HG02943 (cell line): ENCODE measurements around the gene PRRT1.
A peak's percentile ranks its signal among the peaks of the same experiment; 100 is the strongest.
"Not testable (repeated sequence)": the region's sequence is repeated elsewhere in the genome, so short reads cannot be mapped to it uniquely, and the experiment has no call there.

Experiments used
- ATAC-seq: cut with Tn5 transposase; IDR thresholded peaks from one replicate; pipeline ENCODE4 v1.9.1; 2021; ENCODE audit warnings: mild to moderate bottlenecking, low read depth, moderate library complexity; ENCODE audit not compliant: unreplicated experiment

The PRRT1 gene

DNA sequence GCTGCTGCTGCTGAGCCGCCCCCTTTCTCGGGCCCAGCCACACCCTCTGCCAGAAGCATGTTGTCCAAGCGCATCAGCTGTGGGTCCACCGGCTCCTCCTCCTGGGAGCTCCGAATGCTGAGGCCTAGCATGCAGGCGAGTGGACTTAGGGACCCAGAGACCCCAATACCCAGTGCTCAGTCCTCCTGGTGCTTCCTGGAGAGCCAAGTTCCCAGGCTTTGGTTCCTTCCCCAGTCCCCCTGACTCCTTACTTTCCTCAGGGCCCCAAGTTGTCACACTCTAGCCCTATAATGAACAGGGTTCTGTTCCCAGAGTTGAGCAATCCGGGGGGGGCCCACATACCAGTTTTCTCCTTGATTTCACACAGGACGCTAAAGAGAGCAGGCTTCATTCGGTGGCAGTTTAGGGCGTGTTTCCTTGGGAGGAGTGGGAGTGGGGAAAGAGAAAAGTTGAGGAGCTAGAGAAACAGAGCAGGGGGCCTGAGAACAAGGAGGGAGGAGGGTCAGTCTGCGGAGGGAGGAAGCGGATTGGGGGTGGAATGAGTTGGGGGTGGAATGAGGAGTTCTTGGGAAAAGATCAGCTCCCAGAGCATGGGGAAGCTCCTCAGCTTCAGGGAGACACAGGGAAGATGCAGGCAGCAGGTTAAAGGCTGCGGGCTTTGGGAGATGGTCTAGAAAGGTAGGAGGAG is 36.8 kb upstream of the PRRT1 start:
- ATAC-seq, result no peak

DNA sequence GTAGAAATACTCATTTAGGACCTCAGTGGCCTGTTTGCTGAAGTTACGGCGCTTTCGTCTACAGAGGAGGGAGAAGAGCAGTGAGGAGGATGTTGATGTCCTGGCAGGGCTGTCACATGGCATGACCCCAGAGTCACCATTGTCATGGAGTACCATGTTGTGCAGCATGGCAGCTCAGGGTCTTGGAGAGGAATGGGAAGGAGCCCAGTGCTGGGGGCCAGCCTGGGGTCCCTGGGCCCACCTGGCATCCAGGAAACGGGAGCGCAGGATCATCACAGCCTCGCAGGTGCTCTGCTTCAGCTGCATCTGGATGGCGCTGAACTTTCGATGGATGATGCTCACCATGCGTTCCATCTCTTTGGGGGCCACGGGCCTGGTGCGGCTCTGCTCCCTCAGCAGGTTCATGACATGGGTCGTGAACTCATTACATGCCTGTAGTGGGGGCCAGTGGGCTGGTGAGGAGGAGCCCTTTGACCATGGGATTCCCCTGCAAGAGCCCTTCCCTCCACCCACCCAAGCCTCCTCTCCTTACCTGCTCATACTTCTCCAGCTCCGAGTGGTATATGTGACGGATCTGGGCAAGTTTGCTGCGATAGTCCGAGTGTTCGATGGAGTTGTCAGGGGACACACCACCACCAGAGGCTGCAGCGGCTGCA is 36.1 kb upstream of the PRRT1 start:
- ATAC-seq, result not testable (repeated sequence)

DNA sequence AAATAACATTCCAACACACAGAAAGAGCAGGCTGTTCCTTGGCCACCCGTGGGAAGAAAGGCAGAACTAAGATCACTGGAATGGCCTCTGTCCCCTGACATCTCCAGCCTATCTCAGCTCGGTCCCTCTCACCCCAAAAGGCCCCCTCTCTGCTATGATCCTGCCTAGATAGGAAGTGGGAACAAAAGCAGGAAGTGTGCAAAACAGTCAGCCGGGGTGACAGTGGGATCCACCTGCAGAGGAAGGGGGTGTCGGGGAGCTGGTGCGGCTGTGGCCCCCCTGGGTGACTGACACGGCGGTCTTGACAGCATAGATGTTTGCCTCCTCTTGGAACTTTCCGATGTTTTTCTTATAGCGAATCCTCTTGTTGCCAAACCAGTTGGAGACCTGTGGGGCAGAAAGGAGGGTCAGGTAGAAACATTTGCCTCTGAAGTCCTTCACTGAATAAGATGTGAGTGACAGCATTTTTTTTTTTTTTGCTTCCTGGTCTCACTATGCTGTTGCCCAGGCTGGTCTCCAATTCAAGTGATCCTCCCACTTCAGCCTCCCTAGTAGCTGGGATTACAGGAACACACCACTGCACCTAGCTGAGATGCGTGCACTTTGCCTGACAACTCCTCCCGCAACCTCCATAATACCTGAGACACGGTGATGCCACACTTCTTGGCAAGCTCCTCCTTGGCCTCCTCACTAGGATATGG is 35.4 kb upstream of the PRRT1 start:
- no peak for ATAC-seq

DNA sequence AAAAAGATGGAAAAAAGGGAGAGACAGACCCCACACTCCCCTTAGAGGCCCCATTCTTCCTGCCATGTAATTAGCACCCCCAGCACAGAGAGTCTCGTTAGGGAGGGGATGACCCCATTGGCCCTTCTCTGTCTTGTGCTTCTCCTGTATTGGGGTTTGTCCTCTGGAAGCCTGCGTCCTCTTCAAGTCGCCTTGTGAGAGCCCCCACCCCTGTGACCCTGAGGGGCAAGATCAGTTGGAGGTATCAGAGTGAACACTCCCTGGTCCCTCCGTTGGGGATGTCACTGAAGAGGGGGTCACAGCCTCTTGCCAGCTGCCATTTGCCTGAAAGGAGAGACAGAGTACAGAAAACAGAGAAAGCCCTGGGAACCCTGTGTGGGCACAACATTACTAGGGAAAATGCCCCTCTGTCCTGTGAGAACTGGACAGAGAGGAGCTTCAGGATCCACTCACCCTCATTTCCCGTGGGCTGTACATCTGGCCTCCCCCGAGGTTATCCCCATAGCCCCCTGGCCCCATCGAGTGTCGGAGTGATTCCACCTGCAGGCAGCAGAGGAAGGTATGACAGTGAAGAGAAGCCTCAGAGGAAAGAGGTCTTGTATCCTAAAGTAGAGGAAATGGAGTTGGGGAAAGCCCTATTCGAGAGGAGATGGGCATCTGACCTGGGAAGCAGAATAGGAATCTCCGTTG is 34.6 kb upstream of the PRRT1 start:
- ATAC-seq, result not testable (repeated sequence)

DNA sequence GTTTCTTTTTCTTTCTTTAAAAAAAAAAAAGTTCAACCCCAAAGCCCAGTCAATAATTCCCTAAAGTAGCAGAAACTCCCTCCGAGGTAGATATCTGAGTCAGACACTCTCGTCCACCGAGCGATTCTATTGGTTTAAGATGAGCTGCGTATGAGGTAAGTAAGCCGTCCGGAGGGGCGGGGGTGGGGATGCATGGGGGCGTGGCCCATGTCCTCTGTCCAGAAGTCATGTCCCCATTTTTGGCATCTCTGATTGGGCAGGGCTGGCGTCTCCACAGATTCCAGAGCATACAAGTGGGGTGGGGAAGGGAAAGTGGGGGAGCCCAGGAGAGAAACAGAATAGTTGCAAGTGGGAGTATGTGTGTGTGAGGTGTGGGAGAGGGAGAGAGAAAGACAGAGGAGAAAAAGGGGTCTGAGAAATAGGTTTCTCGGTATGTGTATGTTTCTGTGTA is 34.0 kb upstream of the PRRT1 start:
- not testable (repeated sequence) for ATAC-seq

DNA sequence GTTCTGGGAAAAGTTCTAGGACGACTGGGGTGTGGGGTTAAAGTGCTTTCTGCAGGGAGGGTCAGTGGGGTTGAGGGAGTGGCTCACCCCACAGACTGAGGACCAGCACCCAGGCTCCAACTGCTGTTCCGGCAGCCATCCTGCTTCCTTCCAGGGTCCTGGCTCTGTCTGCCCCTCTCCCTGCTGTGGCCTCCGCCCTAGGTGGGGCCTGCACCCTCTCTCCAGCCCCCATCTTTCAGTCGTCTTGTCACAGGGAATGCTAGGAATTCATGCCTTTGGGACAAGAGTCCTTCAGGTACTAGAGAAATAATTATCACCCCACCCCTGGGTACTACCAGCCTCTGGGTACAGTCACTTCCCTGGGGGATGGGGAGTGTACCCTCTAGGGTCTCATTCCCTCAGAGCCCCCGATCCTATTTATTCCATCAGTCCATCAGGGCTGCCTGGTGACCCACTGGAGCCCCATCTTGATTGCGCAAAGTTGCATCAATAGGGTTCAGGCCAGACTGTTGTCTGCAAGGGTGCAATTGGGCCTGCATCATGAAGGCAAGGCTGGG is 32.4 kb upstream of the PRRT1 start, which contains the start of gene AGER:
AGER (minus strand) TSS at position 170 of the 557 bp plus-strand sequence; CDS start at position 139, 31 bp downstream.
- no peak for ATAC-seq

DNA sequence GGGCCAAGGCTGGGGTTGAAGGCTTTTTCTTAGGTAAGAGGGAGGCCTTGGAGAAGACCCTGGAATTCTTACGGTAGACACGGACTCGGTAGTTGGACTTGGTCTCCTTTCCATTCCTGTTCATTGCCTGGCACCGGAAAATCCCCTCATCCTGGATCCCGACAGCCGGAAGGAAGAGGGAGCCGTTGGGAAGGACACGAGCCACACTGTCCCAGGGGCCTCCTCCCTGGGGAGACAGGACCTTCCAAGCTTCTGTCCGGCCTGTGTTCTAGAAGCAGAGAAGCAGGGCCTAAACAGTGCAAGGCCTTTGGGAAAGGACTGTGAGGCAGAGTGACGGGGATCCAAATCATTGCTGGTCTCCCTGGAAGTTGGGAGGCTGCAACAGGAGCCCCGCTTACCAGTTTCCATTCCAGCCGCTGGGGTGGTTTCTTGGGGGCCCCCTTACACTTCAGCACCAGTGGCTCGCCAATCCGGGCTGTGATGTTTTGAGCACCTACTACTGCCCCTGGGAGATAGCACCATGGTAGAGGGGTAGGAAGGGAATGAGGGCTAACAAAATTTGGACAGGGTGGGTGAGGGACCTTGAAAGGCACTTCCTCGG is 31.8 kb upstream of the PRRT1 start:
- ATAC-seq, result no peak

DNA sequence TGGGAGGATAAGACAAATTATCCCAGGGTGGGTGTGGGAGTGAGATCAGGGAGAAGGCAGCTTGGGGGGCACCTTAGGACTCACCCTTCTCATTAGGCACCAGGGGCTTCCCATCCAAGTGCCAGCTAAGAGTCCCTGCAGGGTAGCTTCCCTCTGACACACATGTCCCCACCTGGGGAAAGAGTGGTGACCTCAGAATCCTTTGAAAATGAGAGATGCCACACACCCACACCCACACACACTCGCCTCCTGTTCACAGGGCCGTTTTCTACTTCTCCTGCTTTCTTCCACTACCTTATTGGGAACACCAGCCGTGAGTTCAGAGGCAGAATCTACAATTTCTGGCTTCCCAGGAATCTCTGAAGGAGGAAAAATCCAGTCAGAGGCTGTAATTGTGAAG is 31.3 kb upstream of the PRRT1 start:
- no peak for ATAC-seq

DNA sequence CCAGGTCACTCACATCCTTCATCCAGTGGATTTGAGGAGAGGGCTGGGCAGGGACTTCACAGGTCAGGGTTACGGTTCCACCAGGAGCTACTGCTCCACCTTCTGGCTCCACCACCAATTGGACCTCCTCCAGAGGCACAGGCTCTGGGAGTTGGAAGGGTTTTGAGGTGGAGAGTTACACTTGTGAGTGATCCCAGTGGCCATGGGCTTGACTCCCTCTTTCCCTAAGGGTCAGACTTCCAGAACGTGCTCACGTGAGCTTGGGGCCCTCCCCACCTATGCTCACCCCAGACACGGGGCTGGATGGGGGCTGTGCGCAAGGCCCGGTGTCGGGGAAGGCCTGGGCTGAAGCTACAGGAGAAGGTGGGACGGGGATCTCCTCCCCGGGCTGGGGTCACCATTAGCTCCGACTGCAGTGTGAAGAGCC is 30.8 kb upstream of the PRRT1 start:
- no peak for ATAC-seq

DNA sequence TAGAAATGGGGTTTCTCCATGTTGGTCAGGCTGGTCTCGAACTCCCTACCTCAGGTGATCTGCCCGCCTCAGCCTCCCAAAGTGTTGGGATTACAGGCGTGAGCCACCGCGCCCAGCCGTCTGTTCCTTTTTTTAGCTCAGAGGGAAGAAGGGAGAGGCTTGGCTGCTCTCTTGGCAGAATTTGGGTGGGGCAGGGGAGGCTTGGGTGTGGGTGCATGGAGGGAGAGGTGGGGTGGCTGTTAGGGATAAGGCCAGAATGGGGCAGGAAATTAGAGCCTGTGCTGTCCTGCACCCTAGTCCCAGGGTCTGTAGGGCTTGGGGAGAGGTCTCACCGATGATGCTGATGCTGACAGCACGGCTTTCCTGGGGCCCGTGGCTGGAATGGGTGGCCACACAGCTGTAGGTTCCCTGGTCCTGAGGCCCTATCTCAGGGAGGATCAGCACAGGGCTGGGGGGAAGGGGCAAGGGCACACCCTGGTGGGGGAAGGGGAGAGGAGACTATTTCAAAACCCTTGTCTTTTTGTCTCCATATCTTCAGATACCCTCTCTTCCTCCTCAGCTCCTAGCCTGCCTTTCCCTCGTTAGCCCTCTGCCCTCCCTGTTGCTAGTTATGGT is 30.3 kb upstream of the PRRT1 start:
- ATAC-seq, result no peak

DNA sequence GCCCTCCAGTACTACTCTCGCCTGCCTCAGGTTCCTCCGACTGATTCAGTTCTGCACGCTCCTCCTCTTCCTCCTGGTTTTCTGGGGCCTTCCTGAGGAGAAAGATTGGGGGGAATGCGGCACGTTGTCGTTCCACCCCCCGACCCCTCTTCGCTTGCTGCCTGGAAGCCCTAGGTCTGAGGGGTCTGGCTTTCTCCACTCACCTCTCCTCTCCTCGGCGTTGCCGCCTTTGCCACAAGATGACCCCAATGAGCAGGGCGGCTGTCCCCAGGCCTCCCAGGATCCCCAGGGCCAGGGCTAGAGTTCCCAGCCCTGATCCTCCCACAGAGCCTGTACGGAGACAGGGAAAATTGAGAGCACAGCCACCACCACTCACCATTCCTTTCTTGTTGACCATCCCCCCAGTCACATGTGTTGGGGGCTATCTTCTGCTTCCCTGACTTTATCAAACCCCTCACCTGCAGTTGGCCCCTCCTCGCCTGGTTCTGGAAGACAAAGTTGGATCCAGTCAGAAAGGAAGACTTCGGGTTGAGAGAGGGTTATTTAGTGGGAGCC is 29.5 kb upstream of the PRRT1 start:
- ATAC-seq, result no peak

DNA sequence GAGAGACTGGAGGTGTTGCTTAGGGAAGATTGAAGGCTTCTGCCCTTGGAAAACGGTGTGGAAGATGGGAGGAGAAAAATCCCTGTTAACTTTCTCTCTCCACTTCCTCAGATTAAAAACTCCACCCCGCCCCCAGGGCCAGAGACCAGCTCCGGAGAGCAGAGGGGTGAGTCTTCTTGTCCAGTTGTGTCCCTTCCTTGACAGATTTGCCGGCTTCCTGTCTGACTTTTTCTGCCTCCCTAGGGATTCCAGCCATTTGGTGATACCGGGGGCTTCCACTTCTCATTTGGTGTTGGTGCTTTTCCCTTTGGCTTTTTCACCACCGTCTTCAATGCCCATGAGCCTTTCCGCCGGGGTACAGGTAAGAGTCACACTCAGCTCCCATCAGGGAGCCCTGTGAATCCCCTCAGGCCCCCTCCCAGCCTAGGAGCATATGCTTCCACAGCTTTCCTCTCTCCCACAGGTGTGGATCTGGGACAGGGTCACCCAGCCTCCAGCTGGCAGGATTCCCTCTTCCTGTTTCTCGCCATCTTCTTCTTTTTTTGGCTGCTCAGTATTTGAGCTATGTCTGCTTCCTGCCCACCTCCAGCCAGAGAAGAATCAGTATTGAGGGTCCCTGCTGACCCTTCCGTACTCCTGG is 28.1 kb upstream of the PRRT1 start:
- no peak for ATAC-seq

DNA sequence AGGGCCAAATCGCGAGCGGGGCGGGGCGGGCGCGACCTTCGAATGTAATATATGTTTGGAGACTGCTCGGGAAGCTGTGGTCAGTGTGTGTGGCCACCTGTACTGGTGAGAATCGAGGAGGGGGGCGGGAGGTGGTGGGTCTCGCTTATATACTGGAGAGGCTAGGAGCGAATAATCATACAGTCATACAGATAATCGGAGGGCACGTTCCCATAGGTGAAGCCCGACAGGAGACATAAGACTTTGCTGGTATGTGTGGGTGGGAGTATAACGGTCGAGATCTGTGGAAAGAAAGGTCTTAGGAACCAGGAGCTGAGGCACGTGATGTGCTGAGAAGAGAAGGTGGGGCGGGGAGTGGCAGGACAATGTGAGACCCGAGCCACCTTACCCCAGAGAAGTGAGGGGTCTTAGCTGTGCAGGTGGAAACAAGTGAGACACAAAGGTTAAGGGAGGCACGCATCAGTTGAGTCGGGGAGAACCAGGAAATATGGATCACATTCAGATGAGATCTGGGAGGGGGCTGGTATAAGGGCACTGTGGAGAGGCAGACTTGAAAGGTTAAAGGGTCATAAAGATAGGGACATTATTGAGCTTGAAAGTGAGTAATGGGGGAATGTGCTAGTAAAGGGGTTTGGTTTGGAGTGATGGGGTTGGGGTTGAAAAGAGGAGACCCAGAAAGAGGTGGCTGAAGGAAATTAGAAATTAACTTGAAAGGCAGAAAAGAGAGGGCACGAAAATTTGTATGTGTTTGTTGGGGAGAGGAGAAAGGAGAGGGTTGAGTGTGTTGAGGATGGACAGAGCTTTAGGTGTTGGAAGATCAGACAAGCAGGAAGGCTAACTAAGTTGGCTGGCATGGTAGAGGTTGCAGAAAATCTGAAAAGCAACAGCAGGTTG is 27.1 kb upstream of the PRRT1 start:
- no peak for ATAC-seq

DNA sequence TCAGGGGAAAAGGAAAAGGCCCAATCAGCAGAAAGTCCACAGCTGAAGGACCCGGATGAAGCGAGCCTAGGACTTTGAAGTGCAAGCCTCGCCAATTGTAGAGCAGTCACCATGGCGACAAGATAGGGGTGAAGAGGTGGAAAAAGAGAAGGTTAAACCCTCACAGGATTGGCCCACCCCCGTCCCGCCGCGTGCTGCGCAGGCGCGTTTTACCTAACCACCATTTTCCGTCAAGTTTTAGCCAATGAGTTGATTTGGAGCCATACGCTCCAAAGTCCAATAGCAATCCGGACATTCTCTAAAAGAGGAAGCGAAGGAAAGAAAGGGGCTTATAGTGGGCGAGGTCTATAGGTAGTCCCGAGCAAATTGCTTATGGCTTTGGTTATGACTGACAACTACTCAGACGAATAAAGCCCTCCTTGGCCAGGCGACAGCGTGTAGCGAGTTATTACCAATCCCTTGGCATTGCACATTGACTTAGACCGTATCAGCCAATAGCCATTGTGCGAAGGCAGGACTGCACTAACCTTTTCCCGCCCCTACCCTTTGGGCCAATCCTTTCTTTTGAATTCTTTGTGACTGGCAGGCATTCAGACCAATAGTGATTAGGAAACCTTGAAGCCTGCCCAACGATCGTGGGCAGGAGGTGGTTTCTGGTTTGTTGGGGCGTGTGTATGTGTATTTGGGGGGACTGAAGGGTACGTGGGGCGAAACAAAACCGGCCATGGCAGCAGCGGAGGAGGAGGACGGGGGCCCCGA is 26.2 kb upstream of the PRRT1 start, which contains the start of gene RNF5:
RNF5 (plus strand) TSS at position 618 of the 759 bp plus-strand sequence; CDS start at position 725, 107 bp downstream.
- peak; percentile 65 for ATAC-seq

DNA sequence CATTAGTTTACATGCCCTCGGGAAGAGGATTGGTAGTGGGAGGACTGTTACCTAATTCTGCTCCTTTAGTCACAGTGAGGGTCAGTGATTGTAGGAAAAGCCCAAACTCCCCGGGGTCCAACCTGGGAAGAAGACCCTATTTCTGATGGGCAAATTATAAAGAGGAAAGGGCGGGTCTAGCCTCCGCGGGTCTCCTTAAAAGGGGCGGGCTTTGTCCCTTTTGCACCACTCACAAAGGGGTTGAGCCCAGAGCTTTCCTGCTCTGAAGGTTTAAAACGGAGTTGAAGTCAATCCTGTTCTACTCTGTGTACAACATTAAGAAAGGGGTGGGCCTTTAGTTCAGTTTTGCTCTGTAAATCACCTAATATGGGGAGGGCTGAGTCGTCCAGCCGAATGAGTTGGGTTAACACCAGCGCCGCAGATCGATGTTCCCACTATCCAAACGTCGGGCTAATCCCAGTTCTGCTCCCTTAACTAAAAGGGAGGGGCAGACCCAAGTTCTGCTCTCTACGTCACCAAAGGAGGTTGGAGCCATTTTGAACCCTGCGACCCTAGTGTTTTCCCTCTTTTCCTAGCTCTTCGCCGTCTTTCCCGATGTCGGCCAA is 25.5 kb upstream of the PRRT1 start:
- ATAC-seq, result no peak

DNA sequence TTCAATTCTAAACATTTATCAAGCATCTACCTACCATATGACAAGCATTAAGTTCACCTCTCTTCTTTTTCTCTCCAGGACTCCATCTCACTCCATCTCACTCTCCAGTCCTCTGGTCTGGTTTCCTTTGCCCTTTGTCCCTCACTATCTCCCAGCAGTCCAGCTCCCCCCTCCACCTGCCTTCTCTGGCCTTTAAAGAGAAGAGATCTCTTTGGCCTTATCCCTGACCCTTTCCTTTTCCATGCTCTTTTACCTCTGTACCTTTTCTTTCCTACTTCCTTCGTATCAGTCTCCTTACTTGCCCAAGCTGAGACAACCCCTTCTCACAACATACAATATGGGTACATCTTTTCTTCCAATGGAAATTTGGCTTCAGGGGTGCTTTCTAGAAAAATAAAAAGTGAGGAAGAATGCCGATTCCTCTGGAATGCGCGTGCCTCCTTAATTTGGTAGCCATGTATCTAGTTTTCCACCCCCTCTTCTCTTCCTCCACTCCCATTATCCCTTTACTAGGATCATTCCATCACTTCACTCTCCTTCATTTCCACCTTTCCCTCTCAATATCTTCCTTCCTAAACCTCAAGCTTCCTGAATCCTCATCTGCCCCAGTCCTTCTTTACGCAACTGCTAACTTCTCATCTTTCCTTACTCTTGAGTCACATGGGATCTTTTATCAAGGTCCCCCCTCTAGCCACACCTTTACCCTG is 24.9 kb upstream of the PRRT1 start:
- no peak for ATAC-seq
